Esophagus squamous epithelium (tissue), 5 donors: Measurements from ENCODE around the gene SESTD1. TPM values are rescaled to one million over a fixed set of nuclear protein-coding genes. Genes with fewer than 3 reads are reported as not detected.

Experiments used
- DNase-seq: peaks from one replicate; lab custom pipeline; 2025; lab: John Stamatoyannopoulos, UW
- H3K27ac ChIP-seq, 4 donors: fragments of 200-600 bp; sonication (generic); one replicate each; pipeline ENCODE4 v1.5.1; 2016 to 2019; ENCODE audit warnings: mild to moderate bottlenecking in 1 of 4
- H3K27me3 ChIP-seq, 4 donors: fragments of 200-600 bp; sonication (generic); 1 replicate in 3 of 4; 2 replicates in 1 of 4; pipeline versions ENCODE4 v1.5.1 to v1.6.0; 2017 to 2021; ENCODE audit warnings: antibody characterized with exemption in 1 of 4
- H3K36me3 ChIP-seq, 3 donors: fragments of 200-600 bp; sonication (generic); one replicate each; pipeline ENCODE4 v1.5.1; 2016 to 2019
- H3K4me1 ChIP-seq, 3 donors: fragments of 200-600 bp; sonication (generic); one replicate each; pipeline ENCODE4 v1.5.1; 2017 to 2019
- H3K4me3 ChIP-seq, 4 donors: fragments of 200-600 bp; sonication (generic); 1 replicate in 3 of 4; 2 replicates in 1 of 4; pipeline ENCODE4 v1.5.1; 2016 to 2019; ENCODE audit warnings: mild to moderate bottlenecking in 2 of 4, moderate library complexity in 1 of 4
- H3K9me3 ChIP-seq, 3 donors: fragments of 200-600 bp; sonication (generic); one replicate each; pipeline ENCODE4 v1.5.1; 2016 to 2019
- POLR2A ChIP-seq, 4 donors: fragments of 450-650 bp; IDR thresholded peaks; one replicate each; pipeline ENCODE4 v1.6.1; 2017; ENCODE audit warnings: antibody characterized with exemption in 4 of 4, mild to moderate bottlenecking in 4 of 4, moderate library complexity in 3 of 4
- WGBS, 2 donors: methylation state at CpG; one replicate each; pipeline ENCODE4 v1.1.5; 2018; 5-methylcytosine and 5-hydroxymethylcytosine counted together
- intact Hi-C: fragments of 100-400 bp; cut with DNase I; formaldehyde crosslinking; loops from one replicate; pipeline ENCODE4 v1.15.0; 2022
- total RNA-seq, 4 donors: library from RNA; depleted of rRNA; stranded (reverse); fragments of >200 nt; gene quantifications; one replicate each; pipeline ENCODE4 v1.1.0, GENCODE V29; 2016
- TF ChIP-seq, protein P1 (sequence below), 6 experiments: fragments of 450-650 bp in 4 of 6; fragments of 200-600 bp in 2 of 6; sonication (generic) in 2 of 6; IDR thresholded peaks; one replicate each; pipeline ENCODE4 v1.5.1; 2016 to 2019; ENCODE audit warnings: antibody characterized with exemption in 6 of 6, mild to moderate bottlenecking in 4 of 6, moderate library complexity in 4 of 6
- donor health status: DM: yes; HTN: yes; CAD: no.

Gene SESTD1
- total RNA-seq, 4 donors from 2014 or later: 5.0 to 22.9 (median 14.0) TPM

- Histone ChIP-seq H3K9me3 (no peaks in the 10 kb centered on the region), H3K27ac (peak overlapping the region; percentile 83 to 97 (median 91)), H3K27me3 (peaks cover 0 to 3% (median 0%) of the 10 kb centered on the region in 4 donors), H3K4me3 (peak overlapping the region; percentile 67 to 89 (median 86)), H3K36me3 (no peaks in the 10 kb centered on the region), H3K4me1 (peaks cover 0 to 46% (median 13%) of the 10 kb centered on the region in 3 donors)
- WGBS, 2 donors: 0 to 4% methylated on average over 11 of the region's 62 CpGs
- intact Hi-C loops: no loop called here
- TF ChIP-seq, protein P1, sequence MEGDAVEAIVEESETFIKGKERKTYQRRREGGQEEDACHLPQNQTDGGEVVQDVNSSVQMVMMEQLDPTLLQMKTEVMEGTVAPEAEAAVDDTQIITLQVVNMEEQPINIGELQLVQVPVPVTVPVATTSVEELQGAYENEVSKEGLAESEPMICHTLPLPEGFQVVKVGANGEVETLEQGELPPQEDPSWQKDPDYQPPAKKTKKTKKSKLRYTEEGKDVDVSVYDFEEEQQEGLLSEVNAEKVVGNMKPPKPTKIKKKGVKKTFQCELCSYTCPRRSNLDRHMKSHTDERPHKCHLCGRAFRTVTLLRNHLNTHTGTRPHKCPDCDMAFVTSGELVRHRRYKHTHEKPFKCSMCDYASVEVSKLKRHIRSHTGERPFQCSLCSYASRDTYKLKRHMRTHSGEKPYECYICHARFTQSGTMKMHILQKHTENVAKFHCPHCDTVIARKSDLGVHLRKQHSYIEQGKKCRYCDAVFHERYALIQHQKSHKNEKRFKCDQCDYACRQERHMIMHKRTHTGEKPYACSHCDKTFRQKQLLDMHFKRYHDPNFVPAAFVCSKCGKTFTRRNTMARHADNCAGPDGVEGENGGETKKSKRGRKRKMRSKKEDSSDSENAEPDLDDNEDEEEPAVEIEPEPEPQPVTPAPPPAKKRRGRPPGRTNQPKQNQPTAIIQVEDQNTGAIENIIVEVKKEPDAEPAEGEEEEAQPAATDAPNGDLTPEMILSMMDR (IDR thresholded peaks at IDR 0.05): no peak
- peak; percentile 5 for DNase-seq
Observed at GRCh38 chr2:179263446-179264367, 925 bp downstream of the SESTD1 start.

- TF ChIP-seq, protein P1 (IDR thresholded peaks at IDR 0.05): no peak
- TF ChIP-seq POLR2A (IDR thresholded peaks at IDR 0.05): no peak
- H3K4me1 ChIP-seq: peaks cover 0 to 45% (median 13%) of the 10 kb centered on the region in 3 donors
- H3K27ac ChIP-seq: peak overlapping the region in 3 of 4 donors; percentile 83 to 97 (median 94)
- intact Hi-C loops: no loop called here
- H3K9me3 ChIP-seq: no peaks in the 10 kb centered on the region
- peak overlapping the region; percentile 67 to 89 (median 86) for H3K4me3 ChIP-seq
- WGBS, 2 donors: 1 to 8% methylated on average over 4 of the region's 4 CpGs
- H3K36me3 ChIP-seq: no peaks in the 10 kb centered on the region
- no peak for DNase-seq
- H3K27me3 ChIP-seq: peaks cover 0 to 3% (median 0%) of the 10 kb centered on the region in 4 donors
Observed at GRCh38 chr2:179263015-179263414, 1.6 kb downstream of the SESTD1 start.

- TF ChIP-seq, protein P1 (IDR thresholded peaks at IDR 0.05): no peak
- TF ChIP-seq POLR2A (IDR thresholded peaks at IDR 0.05): no peak
- DNase-seq: no peak
Observed at GRCh38 chr2:179262077-179262660, 2.5 kb downstream of the SESTD1 start.

GRCh38 chr2:179261151-179261825 lies 3.3 kb downstream of the SESTD1 start:
- Histone ChIP-seq H3K36me3 (no peaks in the 10 kb centered on the region), H3K9me3 (no peaks in the 10 kb centered on the region), H3K27me3 (peaks cover 0 to 3% (median 0%) of the 10 kb centered on the region in 4 donors), H3K4me3 (no peak overlapping the region), H3K4me1 (peaks cover 0 to 42% (median 13%) of the 10 kb centered on the region in 3 donors), H3K27ac (no peak overlapping the region)
- no peak for DNase-seq
- 50 to 94% methylated on average over 2 of the region's 2 CpGs for WGBS, 2 donors
- TF ChIP-seq POLR2A (IDR thresholded peaks at IDR 0.05): no peak
- TF ChIP-seq, protein P1 (IDR thresholded peaks at IDR 0.05): peak in 2 of 6 experiments; percentile 13 to 14
- intact Hi-C loops: no loop called here

More at GRCh38 chr2:179262077-179262660, 2.5 kb downstream of the SESTD1 start:
- Histone ChIP-seq H3K27me3 (peaks cover 0 to 3% (median 0%) of the 10 kb centered on the region in 4 donors), H3K4me3 (peak overlapping the region in 2 of 4 donors; percentile 85 to 86), H3K4me1 (peaks cover 0 to 42% (median 13%) of the 10 kb centered on the region in 3 donors), H3K27ac (no peak overlapping the region), H3K36me3 (no peaks in the 10 kb centered on the region), H3K9me3 (no peaks in the 10 kb centered on the region)
- intact Hi-C loops: no loop called here
- WGBS, 2 donors: 85 to 92% methylated on average over 3 of the region's 3 CpGs
